ENCODE data around the gene TMEM181. TPM values are rescaled to one million over a fixed set of nuclear protein-coding genes. Genes with fewer than 3 reads are reported as not detected.

Gene TMEM181
- total RNA-seq, 1 experiment from 2014 or later: 72.9 TPM

DNA sequence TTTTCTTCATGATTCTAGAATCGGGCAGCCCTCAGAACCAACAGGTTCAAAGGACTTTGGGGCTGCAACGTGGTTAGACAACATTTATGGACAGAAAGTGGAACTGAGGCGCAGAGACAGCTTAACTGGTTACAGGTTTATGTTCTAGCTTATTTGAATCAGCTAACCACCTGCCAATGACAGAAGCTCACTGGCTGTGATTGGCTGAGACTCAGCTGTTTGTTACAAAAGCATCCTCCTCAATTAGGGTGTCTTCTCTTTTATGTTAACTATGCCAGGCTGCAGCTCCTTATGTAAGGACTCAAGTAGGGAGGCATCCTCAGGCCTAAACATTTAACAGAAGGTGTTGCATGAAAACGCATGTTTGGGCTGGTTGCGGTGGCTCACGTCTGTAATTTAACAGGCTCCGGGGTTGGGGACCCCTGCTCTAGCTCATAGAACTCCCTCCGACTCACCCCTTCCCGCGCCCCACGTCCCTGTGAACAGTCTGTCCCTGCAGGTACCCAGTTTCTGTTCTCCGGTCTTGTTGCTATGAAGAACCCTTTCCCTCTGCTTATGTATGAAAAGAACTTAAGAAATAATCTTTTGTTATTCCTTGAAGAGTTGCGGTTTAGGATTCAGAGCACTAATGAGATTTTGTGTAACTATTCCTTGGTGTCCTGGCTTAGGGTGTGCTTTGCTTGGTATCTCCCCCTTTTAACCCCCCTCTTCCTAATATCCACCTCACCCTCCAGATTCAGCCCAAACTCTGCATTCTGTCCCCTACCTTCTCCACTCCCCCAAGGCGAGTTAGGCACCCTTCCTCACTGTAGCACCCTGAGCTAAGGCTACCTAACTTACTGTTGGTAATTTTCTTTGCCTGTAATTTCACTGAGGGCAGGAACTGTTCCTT is 1.2 kb upstream of the TMEM181 start:
- in situ Hi-C loops (cut with HindIII; ENCODE audit: low pct_unique_long_range_greater_than_20kb, low sequenced_read_pairs): no loop called here
- DNase-seq (ENCODE audit: low read depth, low spot score): no peak

DNA sequence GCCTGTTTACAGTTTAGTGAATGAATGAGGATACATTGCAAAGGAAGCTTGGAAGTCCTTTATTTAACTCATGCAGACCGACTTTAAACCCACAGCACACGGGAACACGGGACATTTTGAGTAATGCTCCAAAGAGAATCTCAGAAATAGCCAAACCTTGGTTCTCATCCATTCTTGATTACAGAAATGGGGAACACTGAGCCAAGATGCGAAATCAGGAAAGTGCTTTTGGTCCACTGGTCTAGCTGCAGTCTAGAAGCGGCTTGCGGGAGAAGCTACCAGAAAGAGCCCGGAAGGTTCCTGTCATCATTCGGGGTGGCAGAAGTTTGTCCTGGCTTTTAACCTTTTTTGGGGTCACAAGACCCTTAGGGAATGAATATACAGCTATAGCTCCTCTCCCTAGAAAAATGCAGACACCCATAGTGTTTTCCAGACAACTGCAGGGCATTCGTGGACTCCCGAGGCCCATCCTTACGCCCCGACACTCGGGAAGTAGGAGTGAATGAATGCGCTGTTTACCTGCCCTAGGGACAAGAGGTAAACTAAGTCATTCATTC is 475 bp upstream of the TMEM181 start:
- no peak for DNase-seq (ENCODE audit: low read depth, low spot score)
- in situ Hi-C loops (cut with HindIII; ENCODE audit: low pct_unique_long_range_greater_than_20kb, low sequenced_read_pairs): no loop called here

DNA sequence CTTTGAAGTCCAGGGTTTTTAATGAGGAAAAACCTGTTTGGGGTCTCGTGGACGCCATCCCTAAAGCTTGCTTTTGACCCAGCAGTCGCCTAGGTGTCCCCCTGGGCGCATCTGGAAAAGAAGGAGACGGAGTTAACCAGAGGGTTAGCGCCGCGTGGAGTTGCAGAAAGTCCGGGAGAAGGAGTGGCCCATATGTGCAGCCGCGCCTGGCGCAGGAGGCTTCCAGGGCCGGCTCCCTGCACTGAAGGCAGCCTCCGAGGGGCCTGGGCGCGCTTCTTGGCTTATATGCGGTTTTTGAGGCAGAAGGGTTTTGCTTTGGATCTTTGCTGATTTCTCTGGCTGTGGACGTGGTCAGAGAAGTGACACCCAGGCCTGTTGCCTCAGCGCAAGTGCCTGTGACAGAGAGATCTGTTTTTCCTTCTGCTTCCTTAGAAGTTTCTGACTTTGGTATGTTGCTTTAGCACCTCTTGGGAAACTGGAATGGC is 987 bp downstream of the TMEM181 start:
- no peak for DNase-seq (ENCODE audit: low read depth, low spot score)
- in situ Hi-C loops (cut with HindIII; ENCODE audit: low pct_unique_long_range_greater_than_20kb, low sequenced_read_pairs): no loop called here

DNA sequence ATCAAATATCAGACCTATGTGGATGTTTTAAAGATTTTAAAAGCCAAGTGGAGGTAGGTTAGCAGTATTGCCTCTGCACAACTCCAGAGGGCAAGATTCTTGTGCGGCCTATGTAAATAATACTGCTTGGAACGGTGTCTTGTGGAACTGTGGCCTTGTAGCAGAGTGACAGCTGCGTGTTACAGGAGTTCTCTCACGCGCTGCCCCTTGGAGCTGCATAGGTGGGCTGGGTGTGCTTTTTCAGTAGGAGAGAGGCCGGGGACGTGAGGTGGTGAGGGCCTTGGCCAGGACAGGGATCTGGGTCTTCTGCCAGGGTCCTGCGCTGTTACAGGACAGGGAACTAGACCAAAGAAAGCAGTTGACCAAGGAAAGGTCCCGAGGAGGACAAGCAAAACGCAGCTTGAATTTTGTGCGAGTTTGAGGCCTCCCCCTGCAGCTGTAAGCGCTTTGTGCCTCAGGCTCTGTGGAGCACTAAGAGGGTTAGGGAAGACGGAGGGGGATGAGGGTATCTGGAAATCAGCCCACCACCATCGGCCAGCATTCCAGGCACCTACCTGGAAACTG is 1.5 kb downstream of the TMEM181 start:
- in situ Hi-C loops (cut with HindIII; ENCODE audit: low pct_unique_long_range_greater_than_20kb, low sequenced_read_pairs): no loop called here

DNA sequence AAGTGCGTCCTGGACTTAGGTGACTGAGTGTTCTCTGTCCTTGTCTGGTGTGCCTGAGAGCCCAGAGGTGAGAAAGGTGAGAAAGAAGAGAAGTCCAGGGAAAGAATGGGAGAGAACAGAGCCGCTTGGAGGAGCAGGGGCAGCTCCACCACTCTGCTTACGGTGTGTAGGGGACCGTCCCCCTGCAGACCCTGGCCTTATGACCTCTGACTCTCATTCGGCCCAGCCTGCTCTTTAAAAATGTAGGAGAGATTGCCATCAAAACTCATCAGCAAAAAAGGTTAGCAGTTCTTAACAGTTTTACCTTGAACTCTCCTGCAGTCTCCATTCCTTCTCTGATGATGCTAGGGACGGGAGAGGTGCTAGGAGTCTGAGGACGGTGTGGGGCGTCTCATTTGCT is 2.0 kb downstream of the TMEM181 start:
- in situ Hi-C loops (cut with HindIII; ENCODE audit: low pct_unique_long_range_greater_than_20kb, low sequenced_read_pairs): no loop called here
- no peak for DNase-seq (ENCODE audit: low read depth, low spot score)

More for the DNA sequence above, 1.5 kb downstream of the TMEM181 start:
- DNase-seq (ENCODE audit: low read depth, low spot score): no peak

DNA sequence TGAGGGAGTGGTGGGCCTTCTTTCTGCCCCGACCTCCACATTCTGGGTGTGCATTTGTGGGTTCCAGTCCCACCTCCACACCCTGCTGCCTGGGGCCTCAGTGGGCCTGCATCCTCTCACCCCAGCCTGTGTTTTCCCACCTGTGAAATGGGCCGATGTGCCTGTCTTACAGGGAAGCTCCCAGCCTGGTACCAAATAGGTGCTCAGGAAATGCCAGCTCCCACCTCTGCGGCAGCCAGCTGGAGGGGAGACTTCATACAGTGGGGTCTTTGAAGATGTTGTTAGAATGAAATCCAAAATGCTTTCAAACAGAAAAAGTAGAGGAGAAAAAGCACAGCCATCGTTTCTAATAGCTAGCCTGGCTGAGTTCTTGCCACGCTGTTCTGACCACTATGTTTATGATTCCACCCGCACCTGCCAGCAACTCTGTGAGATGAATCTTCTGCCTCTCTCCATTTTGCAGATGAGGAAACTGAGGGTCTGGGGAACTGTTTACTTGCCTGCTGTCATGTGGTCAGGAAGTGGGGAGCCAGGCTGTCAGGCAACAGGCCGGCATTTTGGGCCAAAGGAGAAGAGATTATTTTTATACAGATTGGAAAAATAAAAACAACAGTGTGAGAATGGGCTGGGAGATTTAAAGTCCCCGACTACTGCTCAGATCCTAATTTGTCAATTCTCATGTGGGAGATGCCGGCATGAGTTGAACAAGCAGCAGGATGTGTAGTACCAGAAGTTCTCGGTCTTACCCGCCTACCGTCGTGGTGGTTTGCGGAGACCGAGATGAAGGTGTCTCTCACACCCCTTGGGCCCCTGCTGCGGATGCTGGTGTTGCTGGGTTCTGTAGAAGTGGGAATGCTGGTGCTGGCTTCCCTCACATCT is 4.6 kb downstream of the TMEM181 start:
- no peak for DNase-seq (ENCODE audit: low read depth, low spot score)
- in situ Hi-C loops (cut with HindIII; ENCODE audit: low pct_unique_long_range_greater_than_20kb, low sequenced_read_pairs): no loop called here

DNA sequence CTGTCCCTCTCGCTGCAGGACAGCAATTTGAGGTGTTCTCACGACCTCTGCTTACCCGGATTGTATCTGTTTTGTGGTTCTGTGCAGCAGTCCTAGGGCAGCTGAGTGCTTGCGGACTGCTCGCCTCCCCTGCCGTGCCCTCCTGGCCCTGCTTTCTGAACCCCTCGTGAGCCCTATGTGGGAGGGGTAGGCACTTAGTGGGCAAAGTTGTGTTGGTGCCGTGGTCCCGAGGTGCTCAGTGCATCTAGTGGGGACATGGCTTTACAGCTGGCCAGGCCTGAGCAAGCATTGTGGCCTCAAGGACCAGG is 5.2 kb downstream of the TMEM181 start:
- in situ Hi-C loops (cut with HindIII; ENCODE audit: low pct_unique_long_range_greater_than_20kb, low sequenced_read_pairs): no loop called here
- no peak for DNase-seq (ENCODE audit: low read depth, low spot score)

- DNase-seq (ENCODE audit: low read depth, low spot score): no peak
- in situ Hi-C loops (cut with HindIII; ENCODE audit: low pct_unique_long_range_greater_than_20kb, low sequenced_read_pairs): no loop called here
Observed at GRCh38 chr6:158565482-158566040, 5.7 kb downstream of the TMEM181 start.

DNA sequence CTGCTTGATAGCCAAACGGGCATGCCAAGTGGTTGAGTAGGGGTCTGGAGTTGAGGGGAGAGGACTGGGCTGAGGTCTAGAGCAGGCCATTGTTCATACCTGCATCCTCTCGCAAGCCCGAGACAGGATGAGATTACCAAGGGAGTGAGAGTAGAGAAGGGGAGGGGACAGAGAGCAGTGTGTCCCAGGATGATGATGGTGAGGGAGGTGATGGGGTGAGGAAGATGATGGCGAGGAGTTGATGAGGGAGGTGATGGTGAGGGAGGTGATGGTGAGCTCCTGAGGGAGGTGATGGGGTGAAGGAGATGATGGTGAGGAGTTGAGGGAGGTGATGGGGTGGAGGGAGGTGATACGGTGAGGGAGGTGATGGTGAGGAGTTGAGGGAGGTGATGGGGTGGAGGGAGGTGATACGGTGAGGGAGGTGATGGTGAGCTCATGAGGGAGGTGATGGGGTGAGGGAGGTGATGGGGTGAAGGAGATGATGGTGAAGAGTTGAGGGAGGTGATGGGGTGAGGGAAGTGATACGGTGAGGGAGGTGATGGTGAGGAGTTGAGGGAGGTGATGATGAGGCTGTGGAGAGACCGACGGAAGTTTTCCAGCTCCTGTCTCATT is 6.4 kb downstream of the TMEM181 start:
- DNase-seq (ENCODE audit: low read depth, low spot score): no peak
- in situ Hi-C loops (cut with HindIII; ENCODE audit: low pct_unique_long_range_greater_than_20kb, low sequenced_read_pairs): no loop called here

GRCh38 chr6:158567152-158567551 is 7.3 kb downstream of the TMEM181 start:
- in situ Hi-C loops (cut with HindIII; ENCODE audit: low pct_unique_long_range_greater_than_20kb, low sequenced_read_pairs): no loop called here

DNA sequence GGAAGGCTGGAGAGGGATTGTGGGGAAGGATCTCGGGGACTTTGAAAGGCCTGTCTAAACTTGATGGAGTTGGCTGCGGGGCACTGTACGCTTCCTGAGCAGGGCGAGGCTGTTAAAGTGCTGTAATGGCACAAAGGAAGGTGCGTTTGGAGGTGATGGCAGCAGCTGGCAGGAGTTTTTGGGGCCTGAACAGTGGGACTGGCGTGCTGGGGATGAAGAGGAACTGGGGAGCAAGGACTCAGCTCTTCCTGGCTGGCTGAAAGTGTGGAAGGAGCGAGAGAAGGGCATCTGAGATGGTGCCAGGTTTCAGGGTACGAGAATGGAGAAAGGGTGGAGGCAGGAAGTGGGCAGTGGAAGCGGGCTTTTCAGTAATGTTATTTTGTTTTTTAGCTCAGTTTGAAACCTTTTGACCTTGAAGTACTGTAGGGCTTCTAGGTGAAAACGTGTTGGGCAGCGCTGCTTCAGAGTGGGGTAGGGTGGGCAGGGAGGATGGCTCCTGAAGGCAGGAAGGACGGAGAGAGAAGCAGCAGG is 8.0 kb downstream of the TMEM181 start:
- in situ Hi-C loops (cut with HindIII; ENCODE audit: low pct_unique_long_range_greater_than_20kb, low sequenced_read_pairs): no loop called here

More at GRCh38 chr6:158567152-158567551, 7.3 kb downstream of the TMEM181 start:
- no peak for DNase-seq (ENCODE audit: low read depth, low spot score)

GRCh38 chr6:158568549-158568948 is 8.7 kb downstream of the TMEM181 start:
- in situ Hi-C loops (cut with HindIII; ENCODE audit: low pct_unique_long_range_greater_than_20kb, low sequenced_read_pairs): no loop called here
- no peak for DNase-seq (ENCODE audit: low read depth, low spot score)

More for the DNA sequence above, 8.0 kb downstream of the TMEM181 start:
- DNase-seq (ENCODE audit: low read depth, low spot score): no peak

- in situ Hi-C loops (cut with HindIII; ENCODE audit: low pct_unique_long_range_greater_than_20kb, low sequenced_read_pairs): no loop called here
- no peak for DNase-seq (ENCODE audit: low read depth, low spot score)
Observed at GRCh38 chr6:158569036-158569435, 9.1 kb downstream of the TMEM181 start.

GRCh38 chr6:158570681-158570962 is 10.7 kb downstream of the TMEM181 start:
- in situ Hi-C loops (cut with HindIII; ENCODE audit: low pct_unique_long_range_greater_than_20kb, low sequenced_read_pairs): no loop called here
- DNase-seq (ENCODE audit: low read depth, low spot score): no peak

- in situ Hi-C loops (cut with HindIII; ENCODE audit: low pct_unique_long_range_greater_than_20kb, low sequenced_read_pairs): no loop called here
- no peak for DNase-seq (ENCODE audit: low read depth, low spot score)
Observed at GRCh38 chr6:158571826-158572652, 12.1 kb downstream of the TMEM181 start.

GRCh38 chr6:158572653-158573541 is 13.0 kb downstream of the TMEM181 start:
- no peak for DNase-seq (ENCODE audit: low read depth, low spot score)
- in situ Hi-C loops (cut with HindIII; ENCODE audit: low pct_unique_long_range_greater_than_20kb, low sequenced_read_pairs): no loop called here

Measured in SK-MEL-5 (cell line).